PC-9 (cell line): Measurements from ENCODE around the gene CFAP92.

ENCODE experiments used
- CTCF ChIP-seq: fragments of 200-600 bp; sonication (generic); conservative IDR thresholded peaks from 2 replicates; pipeline ENCODE4 v1.6.1; 2017; ENCODE audit warnings: mixed run types, antibody characterized with exemption, mild to moderate bottlenecking, moderate library complexity
- EZH2 ChIP-seq: fragments of 200-600 bp; sonication (generic); IDR thresholded peaks from 2 replicates; pipeline ENCODE4 v1.8.0; 2017; ENCODE audit warnings: antibody characterized with exemption, low read depth

- TF ChIP-seq CTCF (no peak), EZH2 (no peak)
Measured at GRCh38 chr3:129019266-129019665, 25.4 kb upstream of the CFAP92 start.
